NCI-H1436 (cell line): ENCODE results near the gene SGMS1.
"Not testable (repeated sequence)": the region's sequence is repeated elsewhere in the genome, so short reads cannot be mapped to it uniquely, and the experiment has no call there.

ENCODE experiments used
- DNase-seq: peaks from one replicate; lab custom pipeline; 2025; lab: John Stamatoyannopoulos, UW

Gene SGMS1

DNA sequence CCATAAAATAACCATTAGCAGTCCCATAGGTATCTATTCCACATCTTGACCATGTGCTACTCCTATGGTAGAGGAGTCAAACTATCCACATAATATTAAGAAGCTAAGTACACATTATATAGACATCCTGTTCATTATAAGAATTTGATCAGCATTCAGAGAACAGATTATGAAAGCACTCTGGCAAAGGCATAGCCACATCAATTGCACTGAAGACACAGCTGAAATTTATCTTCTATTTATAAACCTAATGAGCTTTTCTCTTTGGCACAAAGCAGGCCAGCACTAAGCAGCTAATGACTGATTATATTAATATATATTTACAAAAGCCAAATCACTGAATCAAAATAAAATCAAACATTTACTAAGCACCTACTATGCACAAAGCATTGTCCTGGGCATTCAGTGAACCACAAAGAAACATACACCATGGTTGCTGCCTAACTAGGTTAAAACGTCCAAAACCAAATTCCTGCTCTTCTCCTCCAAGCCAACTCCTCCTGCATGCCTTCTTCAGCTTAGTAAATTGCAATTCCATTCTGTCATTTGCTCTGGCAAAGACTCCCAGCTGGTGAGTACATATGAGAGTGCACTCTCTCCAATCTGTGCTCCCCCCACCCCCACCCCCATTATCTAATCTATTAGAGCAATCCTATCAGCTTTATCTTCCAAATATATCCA, 249.8 kb downstream of the SGMS1 start:
- DNase-seq: no peak

DNA sequence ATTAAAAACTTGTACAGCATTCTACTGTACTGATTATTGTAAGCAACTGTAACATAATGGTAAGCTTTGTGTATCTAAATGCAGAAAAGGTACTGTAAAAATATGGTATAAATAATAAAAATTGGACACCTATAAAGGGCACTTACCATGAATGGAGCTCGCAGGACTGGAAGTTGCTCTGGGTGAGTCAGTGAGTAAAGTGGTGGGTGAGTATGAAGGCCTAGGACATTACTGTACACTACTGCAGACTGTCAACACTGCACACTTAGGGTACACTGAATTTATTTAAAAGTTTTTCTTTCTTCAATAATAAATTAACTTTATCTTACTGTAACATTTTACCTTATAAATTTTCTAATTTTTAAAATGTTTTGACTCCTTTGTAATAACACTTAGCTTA, 253.8 kb downstream of the SGMS1 start:
- no peak for DNase-seq

DNA sequence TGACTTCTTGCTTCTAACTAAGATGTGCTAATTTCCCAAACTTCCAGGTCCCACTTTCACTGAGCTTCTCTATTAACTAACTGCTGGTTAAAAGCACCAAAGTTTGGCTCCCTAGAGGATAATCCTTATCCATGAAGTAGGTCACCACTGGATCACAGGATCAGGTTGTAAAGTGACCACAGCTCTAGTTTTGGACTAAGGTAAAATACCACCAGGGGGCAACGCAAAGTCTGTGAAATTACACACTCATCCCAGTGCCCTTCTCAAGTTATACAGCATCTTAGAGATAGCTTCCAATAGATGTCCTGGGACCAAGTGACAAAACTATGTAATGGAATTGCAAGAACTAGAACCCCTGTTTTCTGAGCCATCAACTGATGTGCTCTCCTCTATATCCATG, 256.0 kb downstream of the SGMS1 start:
- no peak for DNase-seq

DNA sequence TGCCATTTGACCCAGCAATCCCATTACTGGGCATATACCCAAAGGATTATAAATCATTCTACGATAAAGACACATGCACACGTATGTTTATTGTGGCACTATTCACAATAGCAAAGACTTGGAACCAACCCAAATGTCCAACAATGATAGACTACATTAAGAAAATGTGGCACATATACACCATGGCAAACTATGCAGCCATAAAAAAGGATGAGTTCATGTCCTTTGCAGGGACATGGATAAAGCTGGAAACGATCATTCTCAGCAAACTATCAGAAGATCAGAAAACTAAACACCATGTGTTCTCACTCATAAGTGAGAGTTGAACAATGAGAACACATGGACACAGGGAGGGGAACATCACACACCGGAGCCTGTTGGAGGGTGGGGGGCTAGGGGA, 257.3 kb downstream of the SGMS1 start:
- DNase-seq: not testable (repeated sequence)

DNA sequence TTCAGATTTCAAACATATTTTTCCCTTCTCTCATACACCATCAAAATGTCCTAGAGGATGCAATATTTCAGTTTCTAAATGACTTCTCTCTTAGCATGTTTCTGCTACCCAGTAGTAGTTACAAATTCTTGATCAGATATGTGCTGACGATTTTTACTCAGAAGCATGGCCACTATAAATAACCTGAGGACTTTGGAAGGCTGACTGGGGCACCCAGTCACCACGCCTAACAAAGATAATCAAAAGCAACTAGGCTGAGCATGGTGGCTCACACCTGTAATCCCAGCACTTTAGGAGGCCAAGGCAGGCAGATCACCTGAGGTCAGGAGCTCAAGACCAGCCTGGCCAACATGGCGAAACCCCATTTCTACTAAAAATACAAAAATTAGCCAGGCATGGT, 259.0 kb downstream of the SGMS1 start:
- DNase-seq: not testable (repeated sequence)

DNA sequence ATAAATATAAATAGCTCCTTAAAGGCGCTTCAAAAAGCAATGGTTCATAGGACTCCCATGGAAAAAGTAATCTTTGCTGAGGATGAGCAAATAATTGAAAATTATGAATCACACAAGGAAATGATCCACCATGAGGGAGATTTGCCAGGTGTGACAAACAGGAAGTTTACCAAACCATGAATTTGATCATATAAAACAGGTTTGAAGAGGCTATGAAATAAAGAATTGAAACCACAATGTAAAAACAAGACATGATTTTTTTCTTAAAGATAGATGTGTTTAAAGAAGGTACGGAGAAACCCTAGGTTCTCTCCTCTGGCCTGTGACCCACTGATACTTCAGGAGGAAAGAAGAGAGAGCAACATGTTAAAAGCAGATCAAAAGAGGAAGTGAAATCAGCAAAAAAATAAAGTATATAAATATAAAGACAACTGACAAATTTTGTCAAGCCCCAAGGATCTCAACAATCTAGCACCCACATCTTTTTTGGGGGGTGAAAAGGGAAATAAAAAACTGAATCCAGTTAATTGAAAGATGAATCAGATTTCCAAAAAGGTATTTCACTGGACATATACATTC, 261.1 kb downstream of the SGMS1 start:
- DNase-seq: no peak

DNA sequence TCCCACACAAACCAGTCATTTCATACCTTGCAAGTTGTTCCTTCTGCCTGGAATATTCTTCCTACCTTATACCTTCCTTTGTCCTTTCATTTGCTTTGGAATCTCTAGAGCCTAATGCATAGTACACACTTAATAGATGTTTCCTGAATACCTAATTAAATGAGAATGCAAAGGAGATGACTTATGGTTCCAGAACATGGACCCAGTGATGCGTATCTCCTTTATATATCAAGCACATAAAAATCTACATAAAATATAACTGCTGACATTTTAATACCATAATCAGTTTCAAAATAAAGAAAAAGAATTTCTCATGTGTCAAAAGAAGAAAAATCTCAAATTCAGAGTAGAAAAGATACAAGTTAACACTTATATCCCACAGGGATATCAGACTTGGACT, 261.8 kb downstream of the SGMS1 start:
- DNase-seq: no peak

DNA sequence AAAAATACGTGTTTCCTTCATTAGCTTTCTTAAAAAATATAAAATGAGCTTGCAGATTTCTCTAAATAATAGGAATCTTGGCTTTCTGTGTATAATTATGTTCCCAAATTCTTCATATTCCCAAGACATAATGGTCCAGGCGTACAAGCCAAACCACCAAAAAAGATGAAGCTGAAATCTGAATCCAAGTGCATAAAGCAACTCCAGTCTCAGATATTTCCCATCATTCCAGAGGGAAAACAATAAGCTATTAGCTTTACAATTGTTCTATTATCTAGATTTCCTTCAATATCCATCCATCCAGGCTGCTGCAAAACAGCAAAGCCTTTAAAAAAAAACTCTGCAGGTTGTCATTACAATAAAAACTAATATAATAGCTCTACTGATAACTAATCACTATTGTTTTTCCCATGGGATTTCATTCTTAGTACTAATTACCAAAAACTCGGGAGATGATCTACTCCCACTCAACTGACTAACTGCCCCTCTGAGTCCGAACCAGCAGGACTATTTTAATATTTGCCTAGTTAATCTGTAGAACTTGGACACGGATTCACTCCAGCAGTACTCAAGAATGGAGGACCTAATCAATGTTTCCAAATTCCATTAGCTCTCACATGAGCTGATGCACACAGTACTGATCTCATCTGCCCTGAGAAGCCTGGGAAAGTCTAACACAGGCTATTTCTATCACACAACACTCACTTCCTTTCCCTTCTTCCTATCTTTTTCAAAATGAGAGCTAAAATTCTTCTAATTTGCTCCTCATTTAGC, 263.5 kb downstream of the SGMS1 start:
- DNase-seq: no peak

DNA sequence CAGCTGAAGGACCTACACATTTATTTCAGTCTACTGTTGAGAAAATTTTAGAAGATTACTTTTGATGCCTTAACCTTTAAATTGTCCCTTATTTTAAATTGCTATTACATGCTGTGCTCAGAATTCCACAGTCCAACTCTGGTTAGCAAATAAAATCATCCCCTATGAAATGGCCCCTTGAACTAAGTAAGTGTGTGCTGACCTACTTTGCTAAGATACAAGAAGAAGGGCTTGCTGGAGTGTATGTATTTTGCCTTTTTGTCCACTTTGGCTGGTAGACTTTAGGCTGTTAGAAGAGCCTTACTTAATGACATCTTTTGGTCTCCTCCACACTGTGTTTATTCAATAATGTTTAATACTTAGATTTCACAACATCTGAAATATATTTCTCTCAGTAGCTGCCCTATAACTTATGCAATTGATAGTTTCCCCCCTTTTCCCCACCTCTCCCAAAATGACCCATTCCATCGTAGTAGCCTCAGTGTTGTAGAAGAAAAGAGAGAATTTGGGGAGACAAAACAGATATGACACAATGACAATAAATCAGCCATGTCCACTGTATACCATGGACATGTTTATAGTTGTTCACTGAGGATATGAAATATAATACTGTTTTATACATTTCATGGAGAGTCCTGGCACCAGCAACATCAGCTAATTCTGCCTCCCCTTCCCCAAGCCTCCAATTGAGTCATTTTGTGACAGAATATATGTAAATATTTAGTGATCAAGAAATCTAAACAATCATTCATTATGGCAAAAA, 264.6 kb downstream of the SGMS1 start:
- DNase-seq: no peak

DNA sequence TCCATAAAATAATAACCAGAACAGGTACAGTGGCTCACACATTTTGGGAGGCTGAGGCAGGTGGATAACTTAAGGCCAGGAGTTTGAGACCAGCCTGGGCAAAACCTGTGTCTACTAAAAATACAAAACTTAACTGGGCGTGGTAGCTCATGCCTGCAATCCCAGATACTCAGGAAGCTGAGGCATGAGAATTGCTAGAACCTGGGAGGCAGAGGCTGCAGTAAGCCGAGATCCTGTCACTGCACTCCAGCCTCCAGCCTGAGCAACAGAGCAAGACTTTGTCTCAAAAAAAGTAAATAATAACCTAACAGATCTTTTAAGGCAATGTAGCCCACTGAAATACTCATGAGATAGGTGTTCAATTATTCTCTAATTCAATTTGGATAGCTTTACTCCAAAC, 265.3 kb downstream of the SGMS1 start:
- no peak for DNase-seq

DNA sequence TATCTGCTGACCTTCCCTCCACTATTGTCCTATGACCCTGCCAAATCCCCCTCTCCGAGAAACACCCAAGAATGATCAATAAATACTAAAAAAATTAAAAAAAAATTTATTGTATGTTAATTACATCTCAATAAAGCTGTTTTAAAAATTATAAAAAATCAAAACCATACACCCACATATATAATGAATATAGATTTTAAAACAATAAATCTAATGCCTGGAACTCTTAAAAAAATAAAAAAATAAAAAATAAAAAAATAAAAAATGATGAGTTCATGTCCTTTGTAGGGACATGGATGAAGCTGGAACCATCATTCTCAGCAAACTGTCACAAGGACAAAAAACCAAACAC, 267.3 kb downstream of the SGMS1 start:
- DNase-seq: not testable (repeated sequence)

DNA sequence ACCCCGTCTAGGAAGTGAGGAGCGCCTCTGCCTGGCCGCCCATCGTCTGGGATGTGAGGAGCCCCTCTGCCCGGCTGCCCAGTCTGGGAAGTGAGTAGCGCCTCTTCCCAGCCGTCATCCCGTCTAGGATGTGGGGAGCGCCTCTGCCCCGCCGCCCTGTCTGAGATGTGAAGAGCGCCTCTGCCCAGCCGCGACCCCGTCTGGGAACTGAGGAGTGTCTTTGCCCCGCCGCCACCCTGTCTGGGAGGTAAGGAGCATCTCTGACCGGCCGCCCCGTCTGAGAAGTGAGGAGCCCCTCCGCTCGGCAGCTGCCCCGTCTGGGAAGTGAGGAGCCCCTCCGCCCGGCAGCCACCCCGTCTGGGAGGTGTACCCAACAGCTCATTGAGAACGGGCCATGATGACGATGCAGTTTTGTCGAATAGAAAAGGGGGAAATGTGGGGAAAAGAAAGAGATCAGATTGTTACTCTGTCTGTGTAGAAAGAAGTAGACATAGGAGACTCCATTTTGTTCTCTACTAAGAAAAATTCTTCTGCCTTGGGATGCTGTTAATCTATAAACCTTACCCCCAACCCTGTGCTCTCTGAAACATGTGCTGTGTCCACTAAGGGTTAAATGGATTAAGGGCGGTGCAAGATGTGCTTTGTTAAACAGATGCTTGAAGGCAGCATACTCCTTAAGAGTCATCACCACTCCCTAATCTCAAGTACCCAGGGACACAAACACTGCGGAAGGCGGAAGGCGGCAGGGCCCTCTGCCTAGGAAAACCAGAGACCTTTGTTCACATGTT, 267.9 kb downstream of the SGMS1 start:
- DNase-seq: not testable (repeated sequence)

DNA sequence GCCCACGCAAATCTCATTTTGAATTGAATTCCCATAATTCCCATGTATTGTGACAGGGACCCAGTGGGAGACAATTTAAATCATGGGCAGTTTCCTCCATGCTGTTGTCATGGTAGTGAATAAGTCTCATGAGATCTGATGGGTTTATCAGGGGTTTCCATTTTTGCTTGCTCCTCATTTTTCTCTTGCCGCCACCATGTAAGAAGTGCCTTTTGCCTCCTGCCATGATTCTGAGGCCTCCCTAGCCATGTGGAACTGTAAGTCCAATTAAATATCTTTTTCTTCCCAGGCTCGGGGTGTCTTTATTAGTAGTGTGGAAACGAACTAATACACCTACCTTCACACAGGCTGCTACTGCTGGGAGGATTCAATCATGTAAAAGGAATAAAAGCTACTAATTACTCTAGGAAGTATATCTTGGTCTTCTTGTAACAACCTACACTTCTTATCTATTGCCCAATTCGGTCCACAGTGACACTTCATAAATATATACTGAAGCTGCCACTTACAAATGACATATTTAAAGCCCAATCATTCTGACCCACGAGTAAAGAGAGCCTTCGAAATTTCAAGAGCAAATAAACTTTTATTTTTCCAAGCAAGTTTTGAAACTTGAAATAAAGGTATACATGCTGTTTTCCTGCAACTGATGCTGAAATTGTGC, 272.1 kb downstream of the SGMS1 start:
- DNase-seq: no peak

DNA sequence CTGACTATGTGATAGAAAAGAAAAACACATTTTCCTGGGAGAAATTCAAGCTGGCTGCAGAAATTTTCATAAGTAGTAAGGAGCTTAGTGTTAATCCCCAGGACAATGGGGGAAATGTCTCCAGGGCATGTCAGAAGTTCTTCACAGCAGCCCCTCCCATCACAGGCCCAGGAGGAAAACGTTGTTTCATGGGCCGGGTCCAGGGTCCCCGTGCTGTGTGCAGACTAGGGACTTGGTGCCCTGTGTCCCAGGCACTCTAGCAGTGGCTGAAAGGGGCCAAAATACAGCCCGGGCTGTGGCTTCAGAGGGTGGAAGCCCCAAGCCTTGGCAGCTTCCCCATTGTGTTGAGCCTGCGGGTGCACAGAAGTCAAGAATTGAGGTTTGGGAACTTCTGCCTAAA, 273.4 kb downstream of the SGMS1 start:
- DNase-seq: no peak

DNA sequence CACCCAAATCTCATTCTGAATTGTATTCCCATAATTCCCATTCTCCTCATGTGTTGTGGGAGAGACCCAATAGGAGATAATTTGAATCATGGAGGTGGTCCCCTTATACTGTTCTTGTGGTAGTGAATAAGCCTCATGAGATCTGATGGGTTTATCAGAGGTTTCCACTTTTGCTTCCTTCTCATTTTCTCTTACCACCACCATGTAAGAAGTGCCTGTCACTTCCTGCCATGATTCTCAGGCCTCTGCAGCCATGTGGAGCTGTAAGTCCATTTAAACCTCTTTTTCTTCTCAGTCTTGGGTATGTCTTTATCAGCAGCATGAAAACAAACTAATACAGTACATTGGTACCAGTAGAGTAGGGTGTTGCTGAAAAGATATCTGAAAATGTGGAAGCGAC, 274.2 kb downstream of the SGMS1 start:
- no peak for DNase-seq

DNA sequence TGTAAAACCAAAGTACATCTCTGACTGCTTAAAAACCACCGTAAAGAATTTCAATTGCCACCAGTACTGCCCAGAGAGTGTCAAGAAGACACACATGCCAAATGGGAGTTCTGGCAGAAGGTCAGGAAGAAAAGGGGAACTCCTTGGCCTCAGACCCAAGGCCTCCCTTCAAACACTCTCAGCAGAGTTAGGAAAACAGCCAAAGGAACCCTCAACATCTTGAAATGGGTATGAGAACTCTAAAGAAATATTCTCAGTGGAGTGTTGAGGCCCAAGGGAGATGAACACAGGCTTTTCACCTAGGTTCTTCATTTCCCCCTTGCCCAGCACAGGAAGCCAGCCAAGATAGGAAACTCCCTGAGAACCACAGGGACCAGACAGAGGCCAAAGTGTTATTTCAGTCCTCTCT, 276.4 kb downstream of the SGMS1 start:
- DNase-seq: no peak

DNA sequence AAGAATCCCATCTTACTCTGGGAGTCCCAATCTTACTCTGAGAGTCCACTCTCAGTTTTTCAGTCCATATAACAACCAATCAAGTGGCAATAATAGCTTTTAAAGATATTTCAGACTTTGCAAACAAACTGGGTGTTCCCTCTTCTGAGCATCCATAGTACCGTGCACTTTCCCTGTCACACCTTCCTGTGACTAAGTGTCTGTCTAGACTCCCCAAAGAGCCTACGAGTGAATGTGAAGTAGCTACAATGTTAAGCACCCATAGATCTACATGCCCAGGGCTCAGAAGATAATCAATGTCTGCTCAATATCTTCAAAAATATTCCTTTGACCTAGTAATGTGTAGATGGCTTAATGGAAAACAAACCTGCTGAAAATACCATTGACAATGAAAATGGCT, 276.8 kb downstream of the SGMS1 start:
- DNase-seq: no peak

DNA sequence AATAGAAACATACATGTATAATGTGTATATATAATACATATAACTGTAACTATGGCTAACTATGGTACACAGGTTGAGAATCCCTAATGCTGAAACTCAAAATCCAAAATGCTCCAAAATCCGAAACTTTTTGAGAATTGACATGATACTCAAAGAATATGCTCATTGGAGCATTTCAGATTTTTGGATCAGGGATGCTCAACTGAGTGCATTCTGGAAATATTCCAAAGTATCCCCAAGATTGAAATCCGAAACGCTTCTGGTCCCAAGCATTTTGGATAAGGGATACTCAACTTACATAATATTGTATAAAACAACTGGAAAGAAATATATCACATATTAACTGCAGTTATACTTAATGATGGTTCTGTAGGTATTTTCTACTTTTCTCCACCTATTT, 278.2 kb downstream of the SGMS1 start:
- no peak for DNase-seq

DNA sequence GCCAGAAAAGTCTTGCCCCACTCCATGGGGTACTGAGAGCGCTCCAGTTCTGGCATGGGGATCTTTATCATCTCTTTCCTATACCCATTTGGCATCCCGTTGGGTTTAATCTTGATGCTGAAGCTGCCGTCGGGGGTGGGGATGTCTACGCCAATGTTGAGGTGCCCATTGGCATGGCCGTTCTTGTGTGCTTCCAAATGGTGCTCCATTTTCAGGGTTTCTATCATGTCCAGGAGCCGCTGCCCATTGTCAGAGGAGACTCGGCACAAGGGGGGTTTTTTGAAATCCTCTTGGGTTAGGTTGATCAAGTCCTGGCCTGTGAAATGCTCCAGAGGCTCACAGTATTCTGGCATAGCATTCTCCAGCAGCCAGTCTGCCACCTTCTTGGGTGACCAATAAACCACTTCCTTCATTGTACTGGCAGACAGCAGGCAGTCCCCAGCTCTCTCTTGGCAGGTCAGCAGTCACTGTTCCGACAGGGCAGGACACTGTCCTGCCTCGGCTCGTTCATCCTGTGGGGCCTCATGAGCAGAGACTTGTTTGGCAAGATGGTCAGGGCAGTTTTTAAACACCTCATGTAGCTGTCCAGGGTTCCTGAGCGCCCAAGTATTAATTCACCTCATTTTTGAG, 279.9 kb downstream of the SGMS1 start:
- no peak for DNase-seq

DNA sequence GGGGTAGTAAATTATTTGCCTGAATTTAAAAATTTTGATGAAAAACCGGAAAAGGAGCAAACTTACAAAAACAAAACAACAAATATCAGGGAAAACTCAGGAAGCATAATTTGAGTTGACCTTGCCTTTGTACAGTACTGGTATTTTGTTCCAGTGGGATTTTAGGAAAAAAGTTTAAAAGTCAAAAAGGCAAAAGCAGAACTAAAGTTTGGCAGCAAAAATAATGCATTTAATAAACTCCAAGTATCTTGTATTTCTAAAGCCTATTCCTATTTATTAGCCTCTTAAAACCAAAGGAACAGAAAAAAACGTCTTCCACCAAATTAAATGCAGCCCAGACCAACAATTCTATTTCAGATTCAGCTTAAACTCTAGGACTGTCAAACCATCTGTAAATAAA, 281.8 kb downstream of the SGMS1 start:
- no peak for DNase-seq

DNA sequence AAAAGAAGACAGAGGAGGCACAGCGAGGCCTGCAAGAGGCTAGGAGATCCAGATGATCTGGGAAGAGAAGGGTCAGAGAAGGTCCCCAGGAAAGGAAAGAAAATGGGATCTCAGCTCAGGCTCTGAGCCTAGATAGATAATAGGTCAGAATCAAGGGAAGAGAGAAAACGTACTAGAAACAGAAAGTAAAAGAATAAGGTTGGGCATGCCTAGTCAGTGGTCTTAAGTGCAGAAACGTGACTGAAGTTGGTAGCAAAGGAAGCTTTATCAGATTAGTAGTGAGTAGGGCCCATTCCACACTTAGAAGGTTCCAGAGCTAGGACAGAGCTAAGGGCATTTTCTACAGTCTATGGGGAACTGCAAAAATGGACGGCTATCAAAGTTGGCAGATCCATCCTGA, 287.6 kb downstream of the SGMS1 start:
- no peak for DNase-seq
